ENCODE measurements around the gene CLDN9. TPM values are rescaled to one million over a fixed set of nuclear protein-coding genes. Genes with fewer than 3 reads are reported as not detected.
A peak's percentile ranks its signal among the peaks of the same experiment; 100 is the strongest.

Gene CLDN9
- polyA plus RNA-seq, 1 donor from 2014 or later = not detected

- H3K4me3 ChIP-seq (ENCODE audit: low read length) = peak overlapping the region; percentile 81
- H3K27ac ChIP-seq (ENCODE audit: low read length) = no peak overlapping the region
- TF ChIP-seq EZH2 (IDR thresholded peaks at IDR 0.05; ENCODE audit: borderline replicate concordance, insufficient read depth, low read length, poor library complexity, severe bottlenecking) (no peak), TAF1 (IDR thresholded peaks at IDR 0.05; ENCODE audit: low read depth) (no peak), EP300 (conservative IDR thresholded peaks at IDR 0.05; ENCODE audit: poor library complexity, severe bottlenecking) (no peak), MXI1 (conservative IDR thresholded peaks at IDR 0.05; ENCODE audit: poor library complexity, severe bottlenecking) (no peak), SMC3 (conservative IDR thresholded peaks at IDR 0.05; ENCODE audit: poor library complexity) (no peak), POLR2AphosphoS5 (IDR thresholded peaks at IDR 0.05) (no peak), REST (IDR thresholded peaks at IDR 0.05; ENCODE audit: borderline replicate concordance) (no peak)
- no peaks in the 10 kb centered on the region for H3K9me3 ChIP-seq (ENCODE audit: low read length)
- no peaks in the 10 kb centered on the region for H3K9me2 ChIP-seq (ENCODE audit: insufficient read depth, low read length)
- H3K9ac ChIP-seq (ENCODE audit: low read length) = no peak overlapping the region
- no peaks in the 10 kb centered on the region for H3F3A ChIP-seq (ENCODE audit: insufficient read depth, low read length, poor library complexity, severe bottlenecking)
- no peaks in the 10 kb centered on the region for H3K36me3 ChIP-seq (ENCODE audit: insufficient read depth, low read length)
- H3K4me2 ChIP-seq (ENCODE audit: low read length) = no peak overlapping the region
- no peaks in the 10 kb centered on the region for H3K79me2 ChIP-seq (replicated peaks; ENCODE audit: insufficient read depth, low read length)
- no peaks in the 10 kb centered on the region for H4K20me1 ChIP-seq (ENCODE audit: insufficient read depth)
- no peak overlapping the region for H2AFZ ChIP-seq (ENCODE audit: low read depth, low read length)
- H3K27me3 ChIP-seq (ENCODE audit: insufficient read depth, low read depth, low read length) = no peaks in the 10 kb centered on the region
These were observed 31.4 kb upstream of the CLDN9 start for GRCh38 chr16:2981177-2981898.

- H3K79me2 ChIP-seq (replicated peaks; ENCODE audit: insufficient read depth, low read length) = no peaks in the 10 kb centered on the region
- no peaks in the 10 kb centered on the region for H3K9me3 ChIP-seq (ENCODE audit: low read length)
- TF ChIP-seq EP300 (conservative IDR thresholded peaks at IDR 0.05; ENCODE audit: poor library complexity, severe bottlenecking) (no peak), SMC3 (conservative IDR thresholded peaks at IDR 0.05; ENCODE audit: poor library complexity) (no peak), CTCF (IDR thresholded peaks at IDR 0.05; ENCODE audit: poor library complexity, severe bottlenecking) (no peak), MXI1 (conservative IDR thresholded peaks at IDR 0.05; ENCODE audit: poor library complexity, severe bottlenecking) (no peak), TAF1 (IDR thresholded peaks at IDR 0.05; ENCODE audit: low read depth) (no peak), RAD21 (conservative IDR thresholded peaks at IDR 0.05) (no peak), EZH2 (IDR thresholded peaks at IDR 0.05; ENCODE audit: borderline replicate concordance, insufficient read depth, low read length, poor library complexity, severe bottlenecking) (no peak), POLR2AphosphoS5 (IDR thresholded peaks at IDR 0.05) (no peak), REST (IDR thresholded peaks at IDR 0.05; ENCODE audit: borderline replicate concordance) (no peak)
- H3K4me2 ChIP-seq (ENCODE audit: low read length) = no peak overlapping the region
- H3K9me2 ChIP-seq (ENCODE audit: insufficient read depth, low read length) = no peaks in the 10 kb centered on the region
- no peak overlapping the region for H3K4me3 ChIP-seq (ENCODE audit: low read length)
- H3K36me3 ChIP-seq (ENCODE audit: insufficient read depth, low read length) = no peaks in the 10 kb centered on the region
- H3F3A ChIP-seq (ENCODE audit: insufficient read depth, low read length, poor library complexity, severe bottlenecking) = no peaks in the 10 kb centered on the region
- no peak overlapping the region for H3K9ac ChIP-seq (ENCODE audit: low read length)
- H3K27ac ChIP-seq (ENCODE audit: low read length) = no peak overlapping the region
- H3K27me3 ChIP-seq (ENCODE audit: insufficient read depth, low read depth, low read length) = no peaks in the 10 kb centered on the region
- H2AFZ ChIP-seq (ENCODE audit: low read depth, low read length) = no peak overlapping the region
- no peaks in the 10 kb centered on the region for H4K20me1 ChIP-seq (ENCODE audit: insufficient read depth)
These were observed 30.8 kb upstream of the CLDN9 start for GRCh38 chr16:2981899-2982250.

Measured in neural cell (in vitro differentiated cells).